ENCODE data around the gene EPHA6. TPM values are rescaled to one million over a fixed set of nuclear protein-coding genes. Genes with fewer than 3 reads are reported as not detected.

Gene EPHA6
- total and polyA plus RNA-seq, 10 of the 15 experiments (the other 5 are each of a cell fraction or from before 2014, with no cell fraction given) = not detected

GRCh38 chr3:97470481-97470880 is 656.1 kb downstream of the EPHA6 start:
- no peaks in the 10 kb centered on the region for H4K20me1 ChIP-seq (ENCODE audit: control insufficient read depth, insufficient read depth)
- H3K27ac ChIP-seq (ENCODE audit: control insufficient read depth, insufficient read depth) = no peak overlapping the region
- ATAC-seq = no peak
- SMC1A ChIA-PET (ENCODE audit: uncharacterized antibody, unreplicated experiment) = no interaction called here
- POLR2A ChIA-PET = no interaction called here
- H3K4me2 ChIP-seq (ENCODE audit: control insufficient read depth, insufficient read depth) = no peak overlapping the region
- in situ Hi-C loops (cut with MboI) = no loop called here
- H2AFZ ChIP-seq (ENCODE audit: control insufficient read depth, low read depth, low read length) = no peak overlapping the region
- no peaks in the 10 kb centered on the region for H3K36me3 ChIP-seq (ENCODE audit: control insufficient read depth in 2 of 2, insufficient read depth in 2 of 2, low read length in 1 of 2)
- TF ChIP-seq POLR2AphosphoS5 (IDR thresholded peaks at IDR 0.05; ENCODE audit: low read length) (no peak), FOXK2 (IDR thresholded peaks at IDR 0.05) (no peak), USF1 (IDR thresholded peaks at IDR 0.05; ENCODE audit: borderline replicate concordance, extremely low read length, insufficient read depth, low read depth, low read length) (no peak), SP1 (IDR thresholded peaks at IDR 0.05; ENCODE audit: low read depth, low read length) (no peak), BCL11A (IDR thresholded peaks at IDR 0.05; ENCODE audit: low read depth, low read length) (no peak), MTA2 (IDR thresholded peaks at IDR 0.05; ENCODE audit: low read depth) (no peak), TARDBP (IDR thresholded peaks at IDR 0.05; ENCODE audit: borderline replicate concordance) (no peak), MTA3 (IDR thresholded peaks at IDR 0.05; ENCODE audit: borderline replicate concordance, low read length) (no peak)
- no peak overlapping the region for H3K9ac ChIP-seq (ENCODE audit: control insufficient read depth, insufficient read depth, low read length)
- no peaks in the 10 kb centered on the region for H3K4me1 ChIP-seq (ENCODE audit: control insufficient read depth, insufficient read depth, low read length)
- BruUV-seq (replicated peaks) = no TSS peak
- DNase-seq (ENCODE audit: low read depth, low spot score) = no peak
- H3K4me3 ChIP-seq = no peak overlapping the region
- CTCF ChIA-PET = no interaction called here
- RAD21 ChIA-PET (ENCODE audit: unreplicated experiment) = no interaction called here
- H3K27me3 ChIP-seq (replicated peaks in 1 of 2; ENCODE audit: control insufficient read depth in 2 of 2, insufficient read depth in 2 of 2, low read length in 1 of 2) = no peaks in the 10 kb centered on the region
- H3K9me3 ChIP-seq (replicated peaks; ENCODE audit: control insufficient read depth, insufficient read depth, low read length) = no peaks in the 10 kb centered on the region
- no peak for FAIRE-seq
- intact Hi-C loops (cut with micrococcal nuclease; ENCODE audit: unreplicated experiment) = no loop called here
- WGBS (ENCODE audit: insufficient coverage, insufficient replicate concordance, low lambda C conversion rate, missing lambda C conversion rate) = 8% methylated on average over 2 of the region's 2 CpGs
- H3K79me2 ChIP-seq (ENCODE audit: control insufficient read depth, insufficient read depth, low read length) = no peaks in the 10 kb centered on the region

- ChIA-PET SMC1A (ENCODE audit: uncharacterized antibody, unreplicated experiment) (no interaction called here), POLR2A (no interaction called here), RAD21 (ENCODE audit: unreplicated experiment) (no interaction called here), CTCF (no interaction called here)
- Histone ChIP-seq H3K4me1 (ENCODE audit: control insufficient read depth, insufficient read depth, low read length) (no peaks in the 10 kb centered on the region), H3K4me2 (ENCODE audit: control insufficient read depth, insufficient read depth) (no peak overlapping the region), H2AFZ (ENCODE audit: control insufficient read depth, low read depth, low read length) (no peak overlapping the region), H3K27ac (ENCODE audit: control insufficient read depth, insufficient read depth) (no peak overlapping the region), H3K36me3 (ENCODE audit: control insufficient read depth in 2 of 2, insufficient read depth in 2 of 2, low read length in 1 of 2) (no peaks in the 10 kb centered on the region), H3K27me3 (replicated peaks in 1 of 2; ENCODE audit: control insufficient read depth in 2 of 2, insufficient read depth in 2 of 2, low read length in 1 of 2) (no peaks in the 10 kb centered on the region), H3K9ac (ENCODE audit: control insufficient read depth, insufficient read depth, low read length) (no peak overlapping the region), H3K4me3 (no peak overlapping the region), H3K9me3 (replicated peaks; ENCODE audit: control insufficient read depth, insufficient read depth, low read length) (no peaks in the 10 kb centered on the region), H4K20me1 (ENCODE audit: control insufficient read depth, insufficient read depth) (no peaks in the 10 kb centered on the region), H3K79me2 (ENCODE audit: control insufficient read depth, insufficient read depth, low read length) (no peaks in the 10 kb centered on the region)
- no peak for ATAC-seq
- DNase-seq (ENCODE audit: low read depth, low spot score) = no peak
- no peak for FAIRE-seq
- intact Hi-C loops (cut with micrococcal nuclease; ENCODE audit: unreplicated experiment) = no loop called here
- no TSS peak for BruUV-seq (replicated peaks)
- in situ Hi-C loops (cut with MboI) = no loop called here
- TF ChIP-seq WRNIP1 (IDR thresholded peaks at IDR 0.05; ENCODE audit: borderline replicate concordance, low read depth, low read length) (no peak), ZNF687 (IDR thresholded peaks at IDR 0.05) (no peak), CTCF (IDR thresholded peaks at IDR 0.05 in 2 of 3, conservative IDR thresholded peaks at IDR 0.05 in 1 of 3; ENCODE audit: control insufficient read depth in 2 of 3, extremely low read depth in 1 of 3, insufficient read depth in 1 of 3, low read depth in 3 of 3, low read length in 3 of 3) (no peak), NFYA (IDR thresholded peaks at IDR 0.05; ENCODE audit: borderline replicate concordance, low read depth, low read length) (no peak), EED (IDR thresholded peaks at IDR 0.05; ENCODE audit: low read depth) (no peak), NR2F1 (conservative IDR thresholded peaks at IDR 0.05) (no peak)
These were observed 665.3 kb downstream of the EPHA6 start for GRCh38 chr3:97479740-97480139.

Data from GM12878 (cell line).